Activated naive CD4-positive, alpha-beta T cell treated with Interleukin-2 at 50 U/mL for 16 hours (primary cell): ENCODE data around the gene CLSTN1.
A peak's percentile ranks its signal among the peaks of the same experiment; 100 is the strongest.
"Not testable (repeated sequence)": the region's sequence is repeated elsewhere in the genome, so short reads cannot be mapped to it uniquely, and the experiment has no call there.

Experiments used
- DNase-seq: peaks from one replicate; pipeline ENCODE4 v3.0.0-alpha.2; 2020

The CLSTN1 gene

DNA sequence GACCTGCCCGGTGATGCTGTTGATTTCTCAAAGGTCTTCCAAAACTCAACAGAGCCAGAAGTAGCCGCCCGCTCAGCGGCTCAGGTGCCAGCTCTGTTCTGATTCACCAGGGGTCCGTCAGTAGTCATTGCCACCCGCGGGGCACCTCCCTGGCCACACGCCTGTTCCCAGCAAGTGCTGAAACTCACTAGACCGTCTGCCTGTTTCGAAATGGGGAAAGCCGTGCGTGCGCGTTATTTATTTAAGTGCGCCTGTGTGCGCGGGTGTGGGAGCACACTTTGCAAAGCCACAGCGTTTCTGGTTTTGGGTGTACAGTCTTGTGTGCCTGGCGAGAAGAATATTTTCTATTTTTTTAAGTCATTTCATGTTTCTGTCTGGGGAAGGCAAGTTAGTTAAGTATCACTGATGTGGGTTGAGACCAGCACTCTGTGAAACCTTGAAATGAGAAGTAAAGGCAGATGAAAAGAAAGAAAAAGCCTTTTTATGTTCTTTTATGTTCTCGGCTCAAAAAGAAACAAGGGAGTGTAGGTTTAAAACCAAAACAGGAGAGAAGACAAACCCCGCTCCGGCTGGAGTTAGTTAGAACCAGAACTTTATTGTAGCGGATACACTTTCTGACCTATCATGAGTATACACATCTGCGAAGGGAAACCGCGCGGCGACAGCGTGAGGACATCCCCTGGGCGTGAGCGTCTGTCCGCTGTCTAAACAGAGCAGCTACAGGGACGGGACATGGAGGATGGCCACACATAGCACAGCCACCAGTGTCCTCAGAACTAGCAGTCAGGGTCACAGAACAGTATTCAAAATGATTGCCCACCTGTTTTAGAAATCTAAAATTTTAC is 95.1 kb downstream of the CLSTN1 start:
- DNase-seq = peak; percentile 78

DNA sequence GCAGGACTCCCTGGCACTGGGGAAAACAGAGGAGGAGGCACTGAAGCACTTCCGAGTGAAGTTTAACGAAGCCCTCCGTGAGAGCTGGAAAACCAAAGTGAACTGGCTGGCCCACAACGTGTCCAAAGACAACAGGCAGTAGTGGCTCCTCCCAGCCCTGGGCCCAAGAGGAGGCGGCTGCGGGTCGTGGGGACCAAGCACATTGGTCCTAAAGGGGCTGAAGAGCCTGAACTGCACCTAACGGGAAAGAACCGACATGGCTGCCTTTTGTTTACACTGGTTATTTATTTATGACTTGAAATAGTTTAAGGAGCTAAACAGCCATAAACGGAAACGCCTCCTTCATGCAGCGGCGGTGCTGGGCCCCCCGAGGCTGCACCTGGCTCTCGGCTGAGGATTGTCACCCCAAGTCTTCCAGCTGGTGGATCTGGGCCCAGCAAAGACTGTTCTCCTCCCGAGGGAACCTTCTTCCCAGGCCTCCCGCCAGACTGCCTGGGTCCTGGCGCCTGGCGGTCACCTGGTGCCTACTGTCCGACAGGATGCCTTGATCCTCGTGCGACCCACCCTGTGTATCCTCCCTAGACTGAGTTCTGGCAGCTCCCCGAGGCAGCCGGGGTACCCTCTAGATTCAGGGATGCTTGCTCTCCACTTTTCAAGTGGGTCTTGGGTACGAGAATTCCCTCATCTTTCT is 96.7 kb downstream of the CLSTN1 start:
- DNase-seq = no peak

DNA sequence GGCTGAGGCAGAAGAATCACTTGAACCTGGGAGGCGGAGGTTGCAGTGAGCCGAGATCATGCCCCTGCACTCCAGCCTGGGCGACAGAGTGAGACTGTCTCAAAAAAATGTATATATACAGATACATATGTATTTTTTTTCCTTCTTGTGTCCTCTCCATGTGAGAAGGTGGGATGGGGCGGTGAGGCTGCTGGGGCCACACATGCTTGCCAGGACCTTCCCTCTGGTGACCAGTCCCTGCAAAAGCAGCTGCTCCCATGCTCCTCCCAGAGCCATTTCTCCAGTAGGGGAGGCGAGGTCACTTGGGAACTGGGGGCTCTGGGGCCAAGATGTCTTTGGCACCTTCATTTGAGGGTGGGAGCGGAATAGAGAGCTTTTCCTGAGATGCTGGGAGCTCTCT is 97.4 kb downstream of the CLSTN1 start:
- DNase-seq = no peak

DNA sequence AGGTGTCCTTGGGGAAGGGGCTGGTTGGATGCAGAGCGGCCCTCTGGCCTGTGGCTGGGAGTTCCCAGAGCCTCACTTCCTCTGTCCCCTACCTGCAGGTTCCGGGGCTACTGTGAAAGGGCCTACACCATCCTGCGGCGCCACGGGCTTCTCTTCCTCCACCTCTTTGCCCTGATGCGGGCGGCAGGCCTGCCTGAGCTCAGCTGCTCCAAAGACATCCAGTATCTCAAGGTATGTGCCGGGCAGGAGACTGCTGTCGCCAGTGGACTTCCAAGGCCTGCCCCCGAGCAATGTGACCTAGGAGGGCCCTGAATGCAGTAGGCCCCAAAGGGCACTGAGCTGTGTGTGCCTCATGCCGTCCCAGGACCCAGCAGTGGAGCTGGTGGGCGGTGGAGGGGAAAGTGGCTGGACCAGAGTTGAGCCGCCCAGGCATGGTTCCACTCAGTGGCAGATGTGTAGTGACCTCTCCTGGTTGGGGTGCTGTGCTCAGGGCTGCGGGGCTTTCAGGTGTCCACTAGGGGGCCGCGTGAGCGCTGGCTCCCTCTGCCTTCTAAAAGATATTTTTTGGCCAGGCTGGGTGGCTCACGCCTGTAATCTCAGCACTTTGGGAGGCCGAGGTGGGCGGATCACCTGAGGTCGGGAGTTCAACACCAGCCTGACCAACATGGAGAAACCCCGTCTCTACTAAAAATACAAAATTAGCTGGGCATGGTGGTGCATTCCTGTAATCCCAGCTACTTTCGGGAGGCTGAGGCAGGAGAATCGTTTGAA is 98.9 kb downstream of the CLSTN1 start:
- DNase-seq = peak; percentile 76

DNA sequence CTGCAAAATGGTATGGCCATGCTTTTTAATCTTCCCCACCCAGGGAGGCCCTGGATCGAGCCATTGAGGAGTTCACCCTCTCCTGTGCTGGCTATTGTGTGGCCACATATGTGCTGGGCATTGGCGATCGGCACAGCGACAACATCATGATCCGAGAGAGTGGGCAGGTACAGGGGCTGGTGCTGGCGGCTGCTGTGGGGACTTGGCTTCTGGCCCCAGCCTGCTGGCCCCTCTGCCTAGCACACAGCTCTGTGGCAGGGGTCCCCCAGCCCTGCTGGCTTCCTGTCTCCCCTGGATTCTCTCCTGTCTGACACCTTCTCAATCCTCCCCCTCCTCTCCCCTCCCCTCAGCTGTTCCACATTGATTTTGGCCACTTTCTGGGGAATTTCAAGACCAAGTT is 99.8 kb downstream of the CLSTN1 start:
- no peak for DNase-seq

DNA sequence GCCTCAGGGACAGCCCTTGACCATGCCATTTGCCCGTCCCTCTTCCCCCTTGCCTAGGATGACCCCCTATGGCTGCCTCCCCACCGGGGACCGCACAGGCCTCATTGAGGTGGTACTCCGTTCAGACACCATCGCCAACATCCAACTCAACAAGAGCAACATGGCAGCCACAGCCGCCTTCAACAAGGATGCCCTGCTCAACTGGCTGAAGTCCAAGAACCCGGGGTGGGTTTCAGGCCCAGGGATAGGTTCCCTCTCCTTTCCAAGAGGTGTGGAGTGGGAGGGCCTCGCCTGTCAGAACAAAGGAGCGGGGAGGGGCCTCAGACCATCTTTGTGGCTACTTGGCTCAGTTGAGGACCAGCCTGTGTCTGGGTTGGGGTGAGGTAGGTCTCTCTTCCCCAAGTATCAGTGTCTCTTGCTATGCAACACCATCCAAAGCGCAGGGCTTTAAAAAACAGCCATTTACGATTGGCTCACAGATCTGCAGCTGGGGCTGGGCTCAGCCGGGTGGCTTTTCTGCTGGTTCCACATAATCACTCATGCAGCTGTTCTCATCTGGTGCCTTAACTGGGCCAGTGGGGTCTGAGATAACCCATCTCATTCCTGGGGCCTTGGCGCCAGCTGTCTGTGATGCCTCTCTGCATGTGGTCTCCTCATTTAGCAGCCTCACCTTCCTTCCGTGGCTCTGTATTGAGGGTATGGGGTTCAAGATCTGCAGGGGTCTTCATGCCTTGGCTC is 100.5 kb downstream of the CLSTN1 start:
- no peak for DNase-seq

DNA sequence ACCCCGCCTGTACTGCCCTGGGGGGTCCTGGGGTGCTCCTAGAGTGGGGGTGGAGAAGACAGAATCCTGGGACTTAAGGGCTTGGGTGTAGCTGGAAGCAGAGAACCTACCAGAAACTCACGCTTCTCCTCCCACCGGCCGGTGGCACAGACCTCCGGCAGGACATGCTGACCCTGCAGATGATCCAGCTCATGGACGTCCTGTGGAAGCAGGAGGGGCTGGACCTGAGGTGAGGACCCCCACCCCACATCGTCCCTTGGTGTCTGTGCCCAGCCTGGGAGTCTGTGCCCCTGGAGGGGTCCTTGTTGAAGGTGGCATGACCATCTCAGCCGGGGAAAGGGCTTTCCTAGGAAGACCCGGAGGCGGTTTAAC is 101.4 kb downstream of the CLSTN1 start:
- DNase-seq = no peak

DNA sequence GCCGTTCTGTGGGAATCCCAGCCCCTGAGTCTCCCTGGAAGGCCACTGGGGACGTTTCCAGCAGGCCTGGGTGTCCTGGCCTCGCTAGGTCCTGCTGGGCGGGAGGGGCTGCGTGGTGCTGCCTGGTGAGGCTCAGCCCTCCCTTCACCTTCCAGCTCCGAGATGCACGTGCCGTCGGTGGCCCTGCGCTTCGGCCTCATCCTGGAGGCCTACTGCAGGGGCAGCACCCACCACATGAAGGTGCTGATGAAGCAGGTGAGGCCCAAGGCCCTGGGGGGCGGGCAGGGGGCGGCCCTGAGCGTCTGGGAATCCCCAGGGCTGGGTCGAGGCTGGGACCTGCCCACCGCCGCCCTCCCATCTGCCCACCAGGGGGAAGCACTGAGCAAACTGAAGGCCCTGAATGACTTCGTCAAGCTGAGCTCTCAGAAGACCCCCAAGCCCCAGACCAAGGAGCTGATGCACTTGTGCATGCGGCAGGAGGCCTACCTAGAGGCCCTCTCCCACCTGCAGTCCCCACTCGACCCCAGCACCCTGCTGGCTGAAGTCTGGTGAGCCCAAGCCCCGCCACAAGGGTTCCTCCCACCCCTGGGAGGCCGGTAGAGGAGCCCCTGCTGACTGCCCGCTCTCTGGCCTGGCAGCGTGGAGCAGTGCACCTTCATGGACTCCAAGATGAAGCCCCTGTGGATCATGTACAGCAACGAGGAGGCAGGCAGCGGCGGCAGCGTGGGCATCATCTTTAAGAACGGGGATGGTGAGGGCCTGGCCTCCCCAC is 102.0 kb downstream of the CLSTN1 start:
- peak; percentile 80 for DNase-seq

DNA sequence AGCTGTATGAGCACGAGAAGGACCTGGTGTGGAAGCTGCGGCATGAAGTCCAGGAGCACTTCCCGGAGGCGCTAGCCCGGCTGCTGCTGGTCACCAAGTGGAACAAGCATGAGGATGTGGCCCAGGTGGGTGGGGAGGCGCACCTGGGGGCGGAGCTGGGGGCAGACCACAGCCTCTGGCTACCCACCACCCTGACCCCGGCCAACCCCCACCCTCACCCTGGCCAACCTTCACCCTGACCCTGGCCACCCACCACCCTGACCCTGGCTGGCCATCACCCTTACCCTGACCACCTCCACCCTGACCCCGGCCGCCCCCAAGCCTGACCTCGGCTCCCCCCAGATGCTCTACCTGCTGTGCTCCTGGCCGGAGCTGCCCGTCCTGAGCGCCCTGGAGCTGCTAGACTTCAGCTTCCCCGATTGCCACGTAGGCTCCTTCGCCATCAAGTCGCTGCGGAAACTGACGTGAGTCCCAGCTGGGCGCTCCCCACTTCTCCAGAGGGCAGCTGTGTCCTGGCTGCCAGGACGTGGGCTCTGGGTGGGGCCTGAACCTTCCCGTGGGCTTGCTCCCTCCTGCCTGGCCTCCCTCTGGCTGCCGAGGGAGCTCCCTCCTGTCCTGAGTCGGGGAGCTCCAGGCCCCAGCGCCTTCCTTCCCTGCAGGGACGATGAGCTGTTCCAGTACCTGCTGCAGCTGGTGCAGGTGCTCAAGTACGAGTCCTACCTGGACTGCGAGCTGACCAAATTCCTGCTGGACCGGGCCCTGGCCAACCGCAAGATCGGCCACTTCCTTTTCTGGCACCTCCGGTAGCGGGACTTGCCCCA is 102.8 kb downstream of the CLSTN1 start:
- DNase-seq = no peak

DNA sequence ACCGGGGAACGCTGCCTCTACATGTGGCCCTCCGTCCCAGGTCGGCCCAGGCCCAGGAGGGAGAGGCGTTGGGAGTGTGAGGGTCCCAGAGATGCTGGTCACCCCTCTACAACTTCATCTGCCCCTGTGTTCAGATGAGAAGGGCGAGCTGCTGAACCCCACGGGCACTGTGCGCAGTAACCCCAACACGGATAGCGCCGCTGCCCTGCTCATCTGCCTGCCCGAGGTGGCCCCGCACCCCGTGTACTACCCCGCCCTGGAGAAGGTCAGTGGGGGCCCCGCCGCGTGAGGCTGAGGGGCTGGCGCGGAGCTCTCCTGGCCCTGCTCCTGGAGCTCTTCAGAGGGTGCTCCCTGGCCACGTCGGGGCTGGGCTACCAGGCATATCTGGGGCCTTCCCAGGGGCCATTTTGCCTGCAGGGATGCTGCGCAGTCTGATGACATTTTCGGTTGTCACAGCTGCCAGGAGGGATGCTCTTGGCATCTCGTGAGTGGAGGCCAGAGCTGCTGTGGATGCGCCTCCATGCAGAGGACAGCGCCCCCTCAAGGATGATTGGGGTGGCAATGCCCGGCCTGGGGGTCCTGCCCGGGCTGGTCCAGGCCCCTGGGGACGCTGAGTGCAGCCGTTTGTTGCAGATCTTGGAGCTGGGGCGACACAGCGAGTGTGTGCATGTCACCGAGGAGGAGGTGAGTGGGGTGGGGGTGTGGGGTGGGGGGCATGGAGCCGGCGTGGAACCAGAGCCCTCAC is 103.6 kb downstream of the CLSTN1 start:
- DNase-seq = no peak

DNA sequence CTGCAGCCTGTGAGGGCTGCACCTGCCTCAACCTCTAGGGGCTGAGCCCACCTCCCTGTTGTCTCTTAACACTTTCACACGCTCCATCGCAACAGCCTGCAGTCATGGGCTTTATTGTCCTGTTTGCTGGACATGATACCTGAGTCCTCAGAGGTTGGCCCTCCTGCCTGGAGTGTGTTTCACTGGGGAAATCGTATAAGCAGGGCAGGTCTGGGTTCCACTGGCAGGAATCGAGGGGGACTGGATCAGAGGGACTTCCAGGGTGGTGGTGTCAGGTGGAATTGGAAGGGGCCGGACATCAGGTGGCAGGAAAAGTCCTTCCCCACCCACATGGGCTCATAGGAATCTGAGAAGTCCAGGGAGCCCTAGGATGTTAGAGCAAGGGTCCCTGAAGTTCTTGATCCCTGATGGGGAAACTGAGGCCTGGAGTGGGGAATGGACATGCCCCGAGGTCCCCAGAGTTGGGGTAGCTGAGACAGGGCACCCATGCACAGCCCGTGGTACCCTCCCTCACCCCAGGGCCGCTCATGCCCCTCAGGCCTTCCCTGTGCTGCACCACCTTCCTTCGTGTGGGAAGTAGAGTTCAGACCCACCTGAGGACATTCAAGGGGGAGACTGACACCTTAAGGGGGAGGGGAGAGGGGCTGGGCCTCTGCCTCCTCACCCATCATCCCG is 105.6 kb downstream of the CLSTN1 start:
- DNase-seq = no peak

DNA sequence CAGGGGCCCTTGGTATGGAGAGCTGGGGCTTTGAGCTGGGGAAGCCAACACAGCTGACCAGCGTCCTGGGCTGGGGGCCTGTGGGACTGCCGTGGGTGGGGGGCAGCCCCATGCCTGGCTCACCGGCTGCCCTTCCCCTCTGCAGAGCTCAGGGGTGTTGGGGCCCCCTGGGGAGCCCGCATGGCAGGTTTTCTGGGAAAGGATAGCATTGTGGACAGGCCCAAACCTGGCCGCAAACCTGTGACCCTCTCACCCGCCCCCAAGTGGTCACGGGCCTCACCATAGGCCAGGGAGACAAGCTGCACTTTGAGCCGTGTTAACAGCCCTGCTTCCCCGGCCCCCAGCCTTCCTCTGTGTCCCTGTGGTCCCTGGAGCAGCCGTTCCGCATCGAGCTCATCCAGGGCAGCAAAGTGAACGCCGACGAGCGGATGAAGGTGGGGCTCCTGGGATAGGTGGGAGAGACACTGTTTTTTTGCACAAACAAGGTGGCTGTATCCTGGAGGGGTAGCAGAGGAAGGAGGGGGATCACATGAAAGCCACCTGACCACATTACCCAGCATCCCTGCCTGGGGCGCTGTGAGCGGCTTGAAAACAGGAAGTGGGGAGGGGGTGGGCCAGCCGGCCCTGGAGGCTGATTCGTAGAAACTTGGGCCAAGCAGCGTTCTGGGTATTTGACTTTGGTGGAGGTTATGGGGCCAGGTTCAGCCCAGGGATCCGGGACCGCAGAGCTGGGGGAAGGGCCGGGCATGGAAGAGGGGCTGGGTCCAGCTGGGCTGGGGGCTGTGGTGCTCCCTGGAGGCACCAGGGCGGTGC is 106.4 kb downstream of the CLSTN1 start:
- DNase-seq = peak; percentile 83

DNA sequence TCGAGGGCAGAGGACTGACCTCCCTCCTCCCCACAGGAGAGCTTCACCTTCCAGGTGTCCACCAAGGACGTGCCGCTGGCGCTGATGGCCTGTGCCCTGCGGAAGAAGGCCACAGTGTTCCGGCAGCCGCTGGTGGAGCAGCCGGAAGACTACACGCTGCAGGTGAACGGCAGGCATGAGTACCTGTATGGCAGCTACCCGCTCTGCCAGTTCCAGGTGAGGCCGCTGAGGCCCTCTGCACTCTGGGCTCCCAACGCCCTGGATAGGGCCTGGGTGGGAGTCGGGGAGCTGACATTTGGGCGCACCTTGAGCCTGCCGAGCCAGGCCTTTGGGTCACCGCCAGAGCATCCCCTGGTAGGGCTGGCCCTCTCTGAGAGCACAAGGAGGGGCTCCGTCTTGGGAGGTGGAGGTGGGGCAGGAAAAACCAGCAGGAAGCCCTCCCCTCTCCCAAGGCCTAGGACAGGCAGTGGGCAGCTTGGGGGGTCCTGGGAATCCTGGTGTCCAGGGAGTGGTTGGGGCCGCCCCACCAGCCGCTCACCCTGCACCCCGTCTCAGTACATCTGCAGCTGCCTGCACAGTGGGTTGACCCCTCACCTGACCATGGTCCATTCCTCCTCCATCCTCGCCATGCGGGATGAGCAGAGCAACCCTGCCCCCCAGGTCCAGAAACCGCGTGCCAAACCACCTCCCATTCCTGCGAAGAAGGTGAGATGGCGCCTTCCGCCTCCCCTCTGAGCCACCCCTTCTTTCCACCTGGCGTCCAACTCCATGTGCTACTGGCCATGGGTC is 107.2 kb downstream of the CLSTN1 start:
- peak; percentile 28 for DNase-seq

DNA sequence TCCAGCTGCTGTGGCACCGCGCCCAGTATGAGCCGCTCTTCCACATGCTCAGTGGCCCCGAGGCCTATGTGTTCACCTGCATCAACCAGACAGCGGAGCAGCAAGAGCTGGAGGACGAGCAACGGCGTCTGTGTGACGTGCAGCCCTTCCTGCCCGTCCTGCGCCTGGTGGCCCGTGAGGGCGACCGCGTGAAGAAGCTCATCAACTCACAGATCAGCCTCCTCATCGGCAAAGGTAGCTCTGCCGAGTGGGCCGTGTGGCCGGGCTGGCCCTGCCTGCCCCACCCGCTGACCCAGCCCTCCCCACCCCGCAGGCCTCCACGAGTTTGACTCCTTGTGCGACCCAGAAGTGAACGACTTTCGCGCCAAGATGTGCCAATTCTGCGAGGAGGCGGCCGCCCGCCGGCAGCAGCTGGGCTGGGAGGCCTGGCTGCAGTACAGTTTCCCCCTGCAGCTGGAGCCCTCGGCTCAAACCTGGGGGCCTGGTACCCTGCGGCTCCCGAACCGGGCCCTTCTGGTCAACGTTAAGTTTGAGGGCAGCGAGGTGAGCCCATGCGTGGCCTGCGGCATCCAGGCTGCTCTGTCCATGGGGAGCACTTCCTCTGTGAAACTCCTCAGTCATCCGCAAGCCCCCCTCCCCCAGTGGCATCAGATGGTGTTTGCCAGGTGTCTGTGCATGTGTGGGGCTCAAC is 108.1 kb downstream of the CLSTN1 start:
- DNase-seq = peak; percentile 56

DNA sequence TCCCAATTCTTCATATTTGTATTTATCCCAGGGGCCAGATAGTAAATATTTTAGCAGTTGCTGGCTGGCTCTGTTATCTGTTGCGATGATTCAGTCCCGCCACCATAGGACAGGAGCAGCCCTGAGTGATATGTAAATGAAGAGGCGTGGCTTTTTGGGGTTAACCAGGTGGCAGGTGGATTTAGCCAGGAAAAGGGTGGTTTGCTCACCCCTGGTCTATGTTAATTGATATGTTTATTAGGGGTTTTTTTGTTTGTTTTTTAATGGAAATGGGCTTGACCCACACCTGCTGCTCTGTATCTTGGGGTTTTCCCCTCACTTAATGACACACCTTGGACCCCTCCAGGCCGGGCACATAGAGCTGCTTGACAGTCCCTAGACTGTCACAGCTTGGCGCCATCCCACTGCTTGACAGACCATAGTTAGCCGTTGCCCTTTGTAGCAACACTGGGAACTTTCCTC is 109.5 kb downstream of the CLSTN1 start:
- DNase-seq = peak; percentile 49

DNA sequence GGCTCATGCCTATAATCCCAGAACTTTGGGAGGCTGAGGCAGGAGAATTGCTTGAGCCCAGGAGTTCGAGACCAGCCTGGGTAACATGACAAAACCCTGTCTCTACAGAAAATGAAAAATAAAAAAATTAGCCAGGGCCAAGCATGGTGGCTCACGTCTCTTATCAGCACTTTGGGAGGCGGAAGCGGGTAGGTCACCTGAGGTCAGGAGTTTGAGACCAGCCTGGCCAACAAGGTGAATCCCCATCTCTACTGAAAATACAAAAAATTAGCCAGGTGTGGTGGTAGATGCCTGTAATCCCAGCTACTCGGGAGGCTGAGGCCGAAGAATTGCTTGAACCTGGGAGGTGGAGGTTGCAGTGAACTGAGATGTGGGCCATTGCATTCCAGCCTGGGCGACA is 111.0 kb downstream of the CLSTN1 start:
- DNase-seq = not testable (repeated sequence)

DNA sequence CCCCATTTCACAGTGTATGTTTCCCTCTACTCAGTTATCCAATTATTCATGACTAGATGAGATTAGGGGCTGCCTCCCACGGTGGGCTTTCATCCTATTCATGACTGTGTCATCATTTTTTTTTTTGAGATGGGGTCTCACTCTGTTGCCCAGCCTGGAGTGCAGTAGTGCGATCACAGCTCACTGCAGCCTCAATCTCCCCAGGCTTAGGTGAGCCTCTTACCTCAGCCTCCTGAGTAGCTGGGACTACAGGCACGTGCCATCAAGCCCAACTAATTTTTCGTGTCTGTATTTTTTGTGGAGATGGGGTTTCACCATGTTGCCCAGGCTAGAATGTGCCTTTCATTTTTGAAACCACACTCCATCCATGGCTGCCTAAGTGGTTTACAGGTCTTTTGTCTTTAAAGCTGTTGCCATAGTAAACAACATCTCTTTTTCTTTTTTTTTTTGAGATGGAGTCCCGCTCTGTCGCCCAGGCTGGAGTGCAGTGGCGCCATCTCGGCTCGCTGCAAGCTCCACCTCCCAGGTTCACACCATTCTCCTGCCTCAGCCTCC is 112.2 kb downstream of the CLSTN1 start:
- DNase-seq = no peak
